ENCODE results near the gene ARID3C. TPM values are rescaled to one million over a fixed set of nuclear protein-coding genes. Genes with fewer than 3 reads are reported as not detected.

Gene ARID3C
- total RNA-seq, 4 donors from 2014 or later: 0.23 to 0.34 TPM; not detected in 2

GRCh38 chr9:34601937-34602573 lies 26.8 kb downstream of the ARID3C start:
- intact Hi-C loops (cut with DNase I; ENCODE audit: low total_unique reads): no loop called here
- WGBS, 2 donors: 75 to 77% methylated on average over 6 of the region's 6 CpGs
- no peak for DNase-seq (ENCODE audit: low spot score in 2 of 2)
- H3K4me3 ChIP-seq (ENCODE audit: low read depth, poor library complexity, severe bottlenecking): no peak overlapping the region
- no peak for TF ChIP-seq POLR2A (IDR thresholded peaks at IDR 0.05)
- TF ChIP-seq CTCF (IDR thresholded peaks at IDR 0.05): no peak

GRCh38 chr9:34600908-34601307 lies 28.0 kb downstream of the ARID3C start:
- intact Hi-C loops (cut with DNase I; ENCODE audit: low total_unique reads): no loop called here
- no peak overlapping the region for H3K4me3 ChIP-seq (ENCODE audit: low read depth, poor library complexity, severe bottlenecking)
- DNase-seq (ENCODE audit: low spot score in 2 of 2): no peak
- no peak for TF ChIP-seq CTCF (IDR thresholded peaks at IDR 0.05)
- no peak for TF ChIP-seq POLR2A (IDR thresholded peaks at IDR 0.05)
- 17 to 20% methylated on average over 1 of the region's 1 CpG for WGBS, 2 donors

GRCh38 chr9:34599546-34599945 lies 29.3 kb downstream of the ARID3C start:
- DNase-seq (ENCODE audit: low spot score in 2 of 2): no peak
- 41 to 63% methylated on average over 1 of the region's 1 CpG for WGBS, 2 donors
- intact Hi-C loops (cut with DNase I; ENCODE audit: low total_unique reads): loop anchor here (10.0 kb wide), 1 partner anchor 165 kb away; no protein-coding TSS in a partner anchor

GRCh38 chr9:34594177-34594576 lies 34.7 kb downstream of the ARID3C start:
- intact Hi-C loops (cut with DNase I; ENCODE audit: low total_unique reads): loop anchor here (5.0 to 10.0 kb wide), 2 partner anchors 42 to 159 kb away; no protein-coding TSS in a partner anchor
- no peak for DNase-seq (ENCODE audit: low spot score in 2 of 2)
- no peak for TF ChIP-seq POLR2A (IDR thresholded peaks at IDR 0.05)
- TF ChIP-seq CTCF (IDR thresholded peaks at IDR 0.05): no peak
- WGBS, 2 donors: 61 to 65% methylated on average over 9 of the region's 9 CpGs
- no peak overlapping the region for H3K4me3 ChIP-seq (ENCODE audit: low read depth, poor library complexity, severe bottlenecking)

More at GRCh38 chr9:34599546-34599945, 29.3 kb downstream of the ARID3C start:
- TF ChIP-seq CTCF (IDR thresholded peaks at IDR 0.05) (no peak), POLR2A (IDR thresholded peaks at IDR 0.05) (no peak)
- no peak overlapping the region for H3K4me3 ChIP-seq (ENCODE audit: low read depth, poor library complexity, severe bottlenecking)

- DNase-seq (ENCODE audit: low spot score in 2 of 2): peak; percentile 79 to 97
- 1 to 2% methylated on average over 12 to 18 of the region's 26 CpGs for WGBS, 2 donors
- intact Hi-C loops (cut with DNase I; ENCODE audit: low total_unique reads): loop anchor here (5.0 to 10.0 kb wide), 2 partner anchors 41 to 158 kb away; no protein-coding TSS in a partner anchor
- no peak overlapping the region for H3K4me3 ChIP-seq (ENCODE audit: low read depth, poor library complexity, severe bottlenecking)
- TF ChIP-seq CTCF (IDR thresholded peaks at IDR 0.05): no peak
- no peak for TF ChIP-seq POLR2A (IDR thresholded peaks at IDR 0.05)
These were observed 35.8 kb downstream of the ARID3C start for GRCh38 chr9:34592895-34593601.
